CD4-positive, alpha-beta T cell (primary cell): Measurements from ENCODE around the gene VDAC2. TPM values are rescaled to one million over a fixed set of nuclear protein-coding genes. Genes with fewer than 3 reads are reported as not detected.

Experiments used
- ATAC-seq: fragments of 200-7000 bp; cut with Tn5 transposase; one replicate; pipeline ENCODE4 v1.10.0; 2022; ENCODE audit warnings: mild to moderate bottlenecking; ENCODE audit not compliant: poor library complexity
- CTCF ChIA-PET: fragments of 350-600 bp; sonication (Branson Sonifier 250); formaldehyde crosslinking; loops from one replicate; lab custom pipeline; 2021; ENCODE audit warnings: antibody characterized with exemption, inconsistent platforms; lab: Charles Lee
- POLR2A ChIA-PET: fragments of 350-600 bp; sonication (Branson Sonifier 250); formaldehyde crosslinking; loops from one replicate; lab custom pipeline; 2021; ENCODE audit warnings: antibody characterized with exemption, inconsistent platforms; lab: Charles Lee
- DNase-seq, 14 experiments: peaks; one replicate each; pipeline ENCODE4 v3.0.0-alpha.2; 2013 to 2020; ENCODE audit warnings: mixed read lengths in 2 of 14
- H3K27ac ChIP-seq, 2 donors: one replicate each; pipeline versions ENCODE4 v1.5.1 to v1.7.0; 2013; ENCODE audit warnings: low read length in 2 of 2, low read depth in 1 of 2, mild to moderate bottlenecking in 1 of 2
- H3K27me3 ChIP-seq, 2 experiments: 1 replicate in 1 of 2; 2 replicates in 1 of 2; pipeline versions ENCODE4 v1.6.1 to v1.7.0; 2013; ENCODE audit warnings: low read length in 2 of 2, control low read depth in 1 of 2, mild to moderate bottlenecking in 1 of 2, moderate library complexity in 1 of 2; ENCODE audit not compliant: insufficient read depth in 2 of 2, control insufficient read depth in 1 of 2
- H3K36me3 ChIP-seq: one replicate; pipeline ENCODE4 v1.6.1; 2013; ENCODE audit warnings: low read length, control low read depth; ENCODE audit not compliant: insufficient read depth
- H3K4me1 ChIP-seq: one replicate; pipeline ENCODE4 v1.6.1; 2013; ENCODE audit warnings: low read length, control low read depth; ENCODE audit not compliant: insufficient read depth
- H3K4me3 ChIP-seq: one replicate; pipeline ENCODE4 v1.5.1; 2013; ENCODE audit warnings: mild to moderate bottlenecking, low read length, moderate library complexity
- H3K9me3 ChIP-seq, 2 experiments: 1 replicate in 1 of 2; 2 replicates in 1 of 2; pipeline versions ENCODE4 v1.6.1 to v1.7.0; 2013; ENCODE audit warnings: low read length in 2 of 2, mild to moderate bottlenecking in 2 of 2, control low read depth in 1 of 2, moderate library complexity in 1 of 2; ENCODE audit not compliant: control insufficient read depth in 1 of 2, insufficient read depth in 1 of 2
- H3K27ac Mint-ChIP-seq: one replicate; pipeline ENCODE4 v1.8.0; 2020; ENCODE audit warnings: mixed read lengths
- H3K27me3 Mint-ChIP-seq: one replicate; pipeline ENCODE4 v1.8.0; 2021; ENCODE audit warnings: mixed read lengths
- H3K36me3 Mint-ChIP-seq: one replicate; pipeline ENCODE4 v1.8.0; 2021; ENCODE audit warnings: low read depth, mixed read lengths
- H3K4me1 Mint-ChIP-seq: one replicate; pipeline ENCODE4 v1.8.0; 2021; ENCODE audit warnings: low read depth, mixed read lengths
- H3K4me3 Mint-ChIP-seq: one replicate; pipeline ENCODE4 v1.8.0; 2020; ENCODE audit warnings: mild to moderate bottlenecking, mixed read lengths
- H3K9me3 Mint-ChIP-seq: one replicate; pipeline ENCODE4 v1.8.0; 2020; ENCODE audit warnings: mixed read lengths
- intact Hi-C, 2 experiments: fragments of 100-400 bp; cut with DNase I in 1 of 2; cut with micrococcal nuclease in 1 of 2; formaldehyde crosslinking; loops; one replicate each; pipeline versions ENCODE4 v1.15.1 to v1.9.0; 2023 to 2025; cut with DNase I, micrococcal nuclease
- total RNA-seq, 174 experiments: library from RNA in 2 of 174; stranded (reverse) in 2 of 174; gene quantifications; one replicate each; pipeline ENCODE4 v1.2.3 and lab custom pipeline; 2021 to 2026
- TF ChIP-seq, protein P1 (sequence below): fragments of 200-600 bp; IDR thresholded peaks from one replicate; pipeline ENCODE4 v1.8.0; 2022; ENCODE audit warnings: antibody characterized with exemption, mild to moderate bottlenecking

The VDAC2 gene
- total RNA-seq, 2 experiments from 2014 or later, result 141 to 147 TPM

DNA sequence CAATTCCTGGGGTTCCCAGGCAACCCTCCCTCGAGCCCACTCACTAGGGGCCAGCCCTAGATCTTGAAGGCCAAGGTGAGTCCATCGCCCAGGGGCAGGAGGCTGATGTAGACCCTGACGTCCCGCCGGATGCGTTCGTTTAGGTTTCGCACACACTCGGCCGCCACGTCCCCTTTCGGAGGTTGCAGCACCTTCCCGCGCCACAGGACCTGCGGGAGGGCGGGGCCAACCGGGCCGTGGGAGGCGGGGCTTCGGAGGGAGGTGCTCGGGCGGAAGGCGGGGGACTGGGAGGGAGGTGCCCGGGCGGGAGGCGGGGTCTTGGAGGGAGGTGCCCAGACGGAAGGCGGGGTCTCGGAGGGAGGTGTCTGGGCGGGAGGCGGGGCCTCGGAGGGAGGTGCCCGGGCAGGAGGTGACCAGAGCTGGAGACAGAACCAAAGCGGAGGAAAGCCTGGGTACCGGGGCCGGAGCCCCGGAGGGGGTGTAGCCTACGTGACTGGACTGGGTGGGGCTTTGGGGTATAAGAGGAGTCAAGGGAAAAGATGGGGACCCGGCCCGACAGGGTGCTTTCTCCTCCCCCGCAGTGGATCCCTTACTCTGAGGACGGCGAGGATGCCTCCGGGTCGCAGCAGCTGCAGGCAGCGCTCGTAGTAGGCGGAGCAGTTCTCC lies 23.6 kb downstream of the VDAC2 start:
- H3K9me3 Mint-ChIP-seq, result no peaks in the 10 kb centered on the region
- H3K27me3 ChIP-seq, result no peaks in the 10 kb centered on the region
- H3K36me3 ChIP-seq, result peaks cover 28% of the 10 kb centered on the region
- no peaks in the 10 kb centered on the region for H3K27me3 Mint-ChIP-seq
- H3K4me1 ChIP-seq, result peaks cover 30% of the 10 kb centered on the region
- intact Hi-C loops, result loop anchor here (1.0 to 10.0 kb wide), 7 partner anchors 24 to 1359 kb away; partner anchors contain the start of genes VDAC2 (in 2 of the 2), ADK (in 1 of the 2), AP3M1 (in 1 of the 2) and CAMK2G (in 1 of the 2)
- CTCF ChIA-PET, result interaction anchor here (1.2 to 5.0 kb wide), 4 partner anchors 24 to 990 kb away, joined by 4 to 105 read pairs (median 32); partner anchors contain the start of gene VDAC2
- DNase-seq (peak; percentile 97 to 100 (median 98)), ATAC-seq (peak; percentile 74)
- H3K36me3 Mint-ChIP-seq, result peaks cover 43% of the 10 kb centered on the region
- H3K4me3 ChIP-seq, result peak overlapping the region; percentile 80
- POLR2A ChIA-PET, result interaction anchor here (0.6 to 9.2 kb wide), 8 partner anchors 9 to 408 kb away, joined by 3 to 208 read pairs (median 6); partner anchors contain the start of genes KAT6B, SAMD8 and VDAC2
- H3K4me3 Mint-ChIP-seq, result peak overlapping the region; percentile 87
- H3K27ac ChIP-seq, result peak overlapping the region; percentile 73 to 88
- peaks cover 33% of the 10 kb centered on the region for H3K4me1 Mint-ChIP-seq
- no peaks in the 10 kb centered on the region for H3K9me3 ChIP-seq
- TF ChIP-seq, protein P1, sequence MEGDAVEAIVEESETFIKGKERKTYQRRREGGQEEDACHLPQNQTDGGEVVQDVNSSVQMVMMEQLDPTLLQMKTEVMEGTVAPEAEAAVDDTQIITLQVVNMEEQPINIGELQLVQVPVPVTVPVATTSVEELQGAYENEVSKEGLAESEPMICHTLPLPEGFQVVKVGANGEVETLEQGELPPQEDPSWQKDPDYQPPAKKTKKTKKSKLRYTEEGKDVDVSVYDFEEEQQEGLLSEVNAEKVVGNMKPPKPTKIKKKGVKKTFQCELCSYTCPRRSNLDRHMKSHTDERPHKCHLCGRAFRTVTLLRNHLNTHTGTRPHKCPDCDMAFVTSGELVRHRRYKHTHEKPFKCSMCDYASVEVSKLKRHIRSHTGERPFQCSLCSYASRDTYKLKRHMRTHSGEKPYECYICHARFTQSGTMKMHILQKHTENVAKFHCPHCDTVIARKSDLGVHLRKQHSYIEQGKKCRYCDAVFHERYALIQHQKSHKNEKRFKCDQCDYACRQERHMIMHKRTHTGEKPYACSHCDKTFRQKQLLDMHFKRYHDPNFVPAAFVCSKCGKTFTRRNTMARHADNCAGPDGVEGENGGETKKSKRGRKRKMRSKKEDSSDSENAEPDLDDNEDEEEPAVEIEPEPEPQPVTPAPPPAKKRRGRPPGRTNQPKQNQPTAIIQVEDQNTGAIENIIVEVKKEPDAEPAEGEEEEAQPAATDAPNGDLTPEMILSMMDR, result no peak
- H3K27ac Mint-ChIP-seq, result peak overlapping the region; percentile 90

DNA sequence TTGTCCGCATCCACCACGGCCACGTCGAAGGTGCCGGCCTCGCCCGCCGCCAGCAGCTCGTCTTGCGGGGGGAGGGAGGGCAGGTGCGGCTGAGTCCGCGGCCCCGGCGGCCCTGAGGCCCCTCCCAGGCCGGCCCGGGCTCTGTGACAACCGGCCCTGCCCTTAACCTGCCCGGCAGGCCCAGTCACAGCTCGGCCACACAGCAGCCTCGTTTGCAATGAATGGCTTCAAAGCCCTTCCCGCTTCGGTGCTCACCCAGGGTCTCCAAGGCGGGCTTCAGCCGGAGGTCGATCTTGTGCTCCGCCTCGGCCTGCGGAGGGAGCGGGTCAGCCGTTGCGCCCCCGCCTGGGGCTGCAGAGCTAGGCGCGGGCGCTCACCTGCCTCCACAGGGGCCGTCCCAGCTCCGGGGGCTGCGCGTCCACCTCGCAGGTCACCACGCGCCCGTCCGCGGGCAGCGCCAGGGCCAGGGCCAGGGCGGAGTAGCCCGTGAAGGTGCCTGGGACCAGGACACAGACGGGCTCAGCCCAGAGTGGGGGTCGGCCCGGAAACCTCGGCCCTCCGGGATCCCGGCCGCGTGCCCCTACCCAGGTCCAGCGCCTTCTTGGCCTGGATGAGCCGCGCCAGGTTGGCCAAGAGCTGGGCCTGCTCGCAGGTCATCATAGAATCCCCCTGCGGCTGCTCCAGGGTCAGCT lies 24.2 kb downstream of the VDAC2 start:
- H3K27ac ChIP-seq, result peak overlapping the region in 1 of 2 donors; percentile 66
- H3K4me1 ChIP-seq, result peaks cover 30% of the 10 kb centered on the region
- Mint-ChIP-seq H3K4me1 (peaks cover 33% of the 10 kb centered on the region), H3K36me3 (peaks cover 36% of the 10 kb centered on the region), H3K27me3 (no peaks in the 10 kb centered on the region), H3K27ac (peak overlapping the region; percentile 90), H3K9me3 (no peaks in the 10 kb centered on the region), H3K4me3 (peak overlapping the region; percentile 87)
- H3K36me3 ChIP-seq, result peaks cover 22% of the 10 kb centered on the region
- peak in 6 of 14 experiments; percentile 5 to 39 (median 11) for DNase-seq
- ATAC-seq, result no peak
- no peaks in the 10 kb centered on the region for H3K9me3 ChIP-seq
- H3K4me3 ChIP-seq, result peak overlapping the region; percentile 80
- H3K27me3 ChIP-seq, result no peaks in the 10 kb centered on the region
- POLR2A ChIA-PET, result interaction anchor here (0.6 to 9.2 kb wide), 10 partner anchors 10 to 1068 kb away, joined by 3 to 208 read pairs (median 6); partner anchors contain the start of genes KAT6B, SAMD8 and VDAC2
- intact Hi-C loops, result loop anchor here (1.0 to 10.0 kb wide), 7 partner anchors 25 to 1360 kb away; partner anchors contain the start of genes VDAC2 (in 2 of the 2), ADK (in 1 of the 2), AP3M1 (in 1 of the 2) and CAMK2G (in 1 of the 2)
- TF ChIP-seq, protein P1, result no peak
- CTCF ChIA-PET, result interaction anchor here (0.9 to 5.0 kb wide), 5 partner anchors 24 to 991 kb away, joined by 3 to 105 read pairs (median 15); partner anchors contain the start of gene VDAC2
